ENCODE measurements around the gene BCO2.

DNA sequence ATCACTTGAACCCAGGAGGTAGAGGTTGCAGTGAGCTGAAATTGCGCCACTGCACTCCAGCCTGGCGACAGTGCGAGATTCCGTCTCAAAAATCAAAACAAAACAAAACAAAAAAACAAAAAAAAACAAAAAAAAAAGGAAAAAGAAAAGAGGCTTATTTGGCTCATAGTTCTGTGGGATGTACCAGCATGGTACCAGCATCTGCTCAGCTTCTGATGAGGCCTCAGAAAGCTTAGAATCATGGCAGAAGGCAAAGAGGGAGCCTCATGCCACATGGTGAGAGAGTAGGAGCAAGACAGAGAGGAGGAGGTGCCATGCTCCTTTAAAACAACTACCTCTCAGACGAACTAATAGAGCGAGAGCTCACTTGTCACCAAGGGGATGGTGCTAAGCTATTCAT, 40.3 kb downstream of the BCO2 start:
- TF ChIP-seq, protein P1, sequence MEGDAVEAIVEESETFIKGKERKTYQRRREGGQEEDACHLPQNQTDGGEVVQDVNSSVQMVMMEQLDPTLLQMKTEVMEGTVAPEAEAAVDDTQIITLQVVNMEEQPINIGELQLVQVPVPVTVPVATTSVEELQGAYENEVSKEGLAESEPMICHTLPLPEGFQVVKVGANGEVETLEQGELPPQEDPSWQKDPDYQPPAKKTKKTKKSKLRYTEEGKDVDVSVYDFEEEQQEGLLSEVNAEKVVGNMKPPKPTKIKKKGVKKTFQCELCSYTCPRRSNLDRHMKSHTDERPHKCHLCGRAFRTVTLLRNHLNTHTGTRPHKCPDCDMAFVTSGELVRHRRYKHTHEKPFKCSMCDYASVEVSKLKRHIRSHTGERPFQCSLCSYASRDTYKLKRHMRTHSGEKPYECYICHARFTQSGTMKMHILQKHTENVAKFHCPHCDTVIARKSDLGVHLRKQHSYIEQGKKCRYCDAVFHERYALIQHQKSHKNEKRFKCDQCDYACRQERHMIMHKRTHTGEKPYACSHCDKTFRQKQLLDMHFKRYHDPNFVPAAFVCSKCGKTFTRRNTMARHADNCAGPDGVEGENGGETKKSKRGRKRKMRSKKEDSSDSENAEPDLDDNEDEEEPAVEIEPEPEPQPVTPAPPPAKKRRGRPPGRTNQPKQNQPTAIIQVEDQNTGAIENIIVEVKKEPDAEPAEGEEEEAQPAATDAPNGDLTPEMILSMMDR (IDR thresholded peaks at IDR 0.05; ENCODE audit: low read depth, low read length, missing input control), result no peak
- TF ChIP-seq YY1 (IDR thresholded peaks at IDR 0.05), result no peak
- TF ChIP-seq, protein P2, sequence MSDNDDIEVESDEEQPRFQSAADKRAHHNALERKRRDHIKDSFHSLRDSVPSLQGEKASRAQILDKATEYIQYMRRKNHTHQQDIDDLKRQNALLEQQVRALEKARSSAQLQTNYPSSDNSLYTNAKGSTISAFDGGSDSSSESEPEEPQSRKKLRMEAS (IDR thresholded peaks at IDR 0.05), result no peak
- TF ChIP-seq JUND (IDR thresholded peaks at IDR 0.05), result no peak
- no peak for TF ChIP-seq RAD21 (IDR thresholded peaks at IDR 0.05)
- TF ChIP-seq, protein P3, sequence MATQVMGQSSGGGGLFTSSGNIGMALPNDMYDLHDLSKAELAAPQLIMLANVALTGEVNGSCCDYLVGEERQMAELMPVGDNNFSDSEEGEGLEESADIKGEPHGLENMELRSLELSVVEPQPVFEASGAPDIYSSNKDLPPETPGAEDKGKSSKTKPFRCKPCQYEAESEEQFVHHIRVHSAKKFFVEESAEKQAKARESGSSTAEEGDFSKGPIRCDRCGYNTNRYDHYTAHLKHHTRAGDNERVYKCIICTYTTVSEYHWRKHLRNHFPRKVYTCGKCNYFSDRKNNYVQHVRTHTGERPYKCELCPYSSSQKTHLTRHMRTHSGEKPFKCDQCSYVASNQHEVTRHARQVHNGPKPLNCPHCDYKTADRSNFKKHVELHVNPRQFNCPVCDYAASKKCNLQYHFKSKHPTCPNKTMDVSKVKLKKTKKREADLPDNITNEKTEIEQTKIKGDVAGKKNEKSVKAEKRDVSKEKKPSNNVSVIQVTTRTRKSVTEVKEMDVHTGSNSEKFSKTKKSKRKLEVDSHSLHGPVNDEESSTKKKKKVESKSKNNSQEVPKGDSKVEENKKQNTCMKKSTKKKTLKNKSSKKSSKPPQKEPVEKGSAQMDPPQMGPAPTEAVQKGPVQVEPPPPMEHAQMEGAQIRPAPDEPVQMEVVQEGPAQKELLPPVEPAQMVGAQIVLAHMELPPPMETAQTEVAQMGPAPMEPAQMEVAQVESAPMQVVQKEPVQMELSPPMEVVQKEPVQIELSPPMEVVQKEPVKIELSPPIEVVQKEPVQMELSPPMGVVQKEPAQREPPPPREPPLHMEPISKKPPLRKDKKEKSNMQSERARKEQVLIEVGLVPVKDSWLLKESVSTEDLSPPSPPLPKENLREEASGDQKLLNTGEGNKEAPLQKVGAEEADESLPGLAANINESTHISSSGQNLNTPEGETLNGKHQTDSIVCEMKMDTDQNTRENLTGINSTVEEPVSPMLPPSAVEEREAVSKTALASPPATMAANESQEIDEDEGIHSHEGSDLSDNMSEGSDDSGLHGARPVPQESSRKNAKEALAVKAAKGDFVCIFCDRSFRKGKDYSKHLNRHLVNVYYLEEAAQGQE (IDR thresholded peaks at IDR 0.05), result no peak
- no peak for TF ChIP-seq GABPA (IDR thresholded peaks at IDR 0.05 in 1 of 2, conservative IDR thresholded peaks at IDR 0.05 in 1 of 2)
- no peak for TF ChIP-seq HNF4G (IDR thresholded peaks at IDR 0.05)
- TF ChIP-seq SP1 (IDR thresholded peaks at IDR 0.05), result no peak
- TF ChIP-seq, protein P4, sequence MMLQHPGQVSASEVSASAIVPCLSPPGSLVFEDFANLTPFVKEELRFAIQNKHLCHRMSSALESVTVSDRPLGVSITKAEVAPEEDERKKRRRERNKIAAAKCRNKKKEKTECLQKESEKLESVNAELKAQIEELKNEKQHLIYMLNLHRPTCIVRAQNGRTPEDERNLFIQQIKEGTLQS (IDR thresholded peaks at IDR 0.05), result no peak
- TF ChIP-seq TAF1 (conservative IDR thresholded peaks at IDR 0.05), result no peak
- no peak for TF ChIP-seq EGR1 (IDR thresholded peaks at IDR 0.05; ENCODE audit: low read depth in 2 of 2)
- TF ChIP-seq HNF4A (conservative IDR thresholded peaks at IDR 0.05), result no peak
- no peak for TF ChIP-seq RXRA (IDR thresholded peaks at IDR 0.05)
